NT2/D1 (cell line): ENCODE data around the gene LYRM4.

Experiments used
- SUZ12 ChIP-seq: IDR thresholded peaks from 2 replicates; pipeline ENCODE4 v1.6.1; 2011; ENCODE audit not compliant: insufficient read length, insufficient read depth; ENCODE audit errors: extremely low read depth
- YY1 ChIP-seq: IDR thresholded peaks from 2 replicates; pipeline ENCODE4 v1.6.1; 2011; ENCODE audit not compliant: insufficient read length, insufficient read depth

DNA sequence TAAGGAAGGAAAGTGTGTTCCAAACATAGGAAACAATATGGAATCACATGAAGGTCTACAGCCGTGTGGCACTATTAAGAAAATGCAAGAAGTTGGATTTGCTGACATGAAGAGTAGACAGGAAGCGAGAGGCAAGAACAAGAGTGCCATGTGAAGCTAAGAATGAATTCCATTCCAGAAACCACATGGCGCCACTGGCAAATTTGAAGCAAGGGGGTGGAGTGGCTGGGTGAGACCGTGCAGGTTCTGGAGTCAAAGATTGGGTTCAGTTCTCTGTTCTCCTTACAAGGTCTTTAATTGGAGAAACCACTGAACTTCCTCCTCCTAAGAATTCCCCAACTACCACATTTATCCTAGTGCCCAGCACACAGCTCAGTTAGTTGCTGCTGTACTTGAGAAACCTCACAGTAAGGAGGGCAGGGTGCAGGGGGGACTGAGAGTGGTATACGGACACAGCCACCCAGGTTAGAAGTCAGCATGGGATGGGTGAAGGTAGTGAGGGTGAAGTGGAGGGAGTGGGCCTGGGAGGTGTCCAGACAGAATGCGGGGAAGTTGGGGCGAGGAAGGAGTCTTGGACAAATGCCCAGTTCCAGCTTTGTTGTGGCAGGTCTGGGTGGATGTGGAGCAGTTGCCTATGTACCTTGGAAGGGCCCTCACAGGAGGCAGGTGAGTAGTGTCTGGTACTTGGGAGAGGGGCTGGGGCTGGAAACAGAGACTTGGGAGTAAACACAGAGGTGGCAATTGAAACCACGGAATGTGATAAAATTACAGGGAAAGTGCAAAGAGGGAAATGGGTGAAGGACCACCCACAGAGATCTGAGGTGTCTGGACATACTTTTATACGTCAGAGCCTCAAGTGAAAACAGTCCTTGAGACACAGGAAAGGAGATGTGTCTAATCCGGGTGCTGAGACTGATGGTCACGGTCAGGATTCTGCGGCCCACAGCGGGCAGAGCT, 14.3 kb downstream of the LYRM4 start:
- TF ChIP-seq SUZ12 = no peak
- no peak for TF ChIP-seq YY1
